MM.1S (cell line): ENCODE results near the gene AMOTL1.

ENCODE experiments used
- CTCF ChIP-seq: fragments of 300-600 bp; sonication (generic); IDR thresholded peaks from 2 replicates; pipeline ENCODE4 v1.5.1; 2016; ENCODE audit warnings: antibody characterized with exemption, low read length, mixed read lengths
- EZH2 ChIP-seq: fragments of 300-600 bp; sonication (generic); optimal IDR thresholded peaks from 2 replicates; pipeline ENCODE3; 2017; ENCODE audit warnings: low read depth, mild to moderate bottlenecking, antibody characterized with exemption, low read length, mixed read lengths

- TF ChIP-seq CTCF (no peak), EZH2 (no peak)
Measured at GRCh38 chr11:94837317-94837716, 69.2 kb downstream of the AMOTL1 start.
